Pancreas (tissue), 10 donors: ENCODE measurements around the gene GMIP. TPM values are rescaled to one million over a fixed set of nuclear protein-coding genes. Genes with fewer than 3 reads are reported as not detected.

Source experiments
- ATAC-seq, 4 donors: fragments of 200-7000 bp; cut with Tn5 transposase; one replicate each; pipeline versions ENCODE4 v1.8.0 to v1.9.1; 2020; ENCODE audit warnings: mild to moderate bottlenecking in 4 of 4, moderate library complexity in 4 of 4
- DNase-seq, 6 donors: peaks; one replicate each; pipeline ENCODE4 v3.0.0-alpha.2; 2020
- FAIRE-seq: peaks from 2 replicates; lab custom pipeline; 2012; peaks lifted over from hg19 to GRCh38; lab: Jason Lieb, UNC
- H3K27ac ChIP-seq, 4 donors: fragments of 200-600 bp; sonication (generic); 1 replicate in 3 of 4; 2 replicates in 1 of 4; pipeline versions ENCODE4 v1.5.0 to v1.8.0; 2020
- H3K27me3 ChIP-seq, 4 donors: fragments of 200-600 bp; one replicate each; pipeline ENCODE4 v1.8.0; 2021
- H3K36me3 ChIP-seq, 3 donors: fragments of 200-600 bp; sonication (generic) in 1 of 3; one replicate each; pipeline versions ENCODE4 v1.5.0 to v1.8.0; 2020 to 2021
- H3K4me1 ChIP-seq, 3 donors: fragments of 200-600 bp; one replicate each; pipeline ENCODE4 v1.8.0; 2021
- H3K4me3 ChIP-seq, 4 donors: fragments of 200-600 bp; sonication (generic) in 2 of 4; one replicate each; pipeline versions ENCODE4 v1.5.0 to v1.8.0; 2020 to 2021
- H3K9me3 ChIP-seq, 4 donors: fragments of 200-600 bp; one replicate each; pipeline ENCODE4 v1.8.0; 2021
- CTCF ChIP-seq, 4 donors: fragments of 200-600 bp; sonication (generic) in 3 of 4; IDR thresholded peaks; one replicate each; pipeline versions ENCODE4 v1.5.0 to v1.8.0; 2021; ENCODE audit warnings: antibody characterized with exemption in 4 of 4
- WGBS, 2 donors: extraction: QIAGEN DNeasy Blood & Tissue Kit; methylation state at CpG; one replicate each; pipeline ENCODE4 v1.1.7; 2013; 5-methylcytosine and 5-hydroxymethylcytosine counted together
- intact Hi-C, 3 donors: fragments of 100-400 bp; cut with DNase I; formaldehyde crosslinking; loops; one replicate each; pipeline versions ENCODE4 v1.11.1 to v1.14.2; 2022
- polyA plus RNA-seq, 2 donors: library from polyadenylated mRNA; stranded (reverse); fragments of 200-250 nt; gene quantifications; one replicate each; pipeline ENCODE4 v1.2.3, GENCODE V29; 2013
- total RNA-seq, 6 donors: library from RNA; stranded (reverse); fragmentation: NEBNext Ultra II Directional in 4 of 6; extraction: Animal tissue kit (Norgen Biotek cat#: 25700) in 4 of 6; gene quantifications; one replicate each; pipeline versions ENCODE4 v1.2.1 to v1.2.4, GENCODE V29; 2021 to 2023
- donor health status: healthy with polysubstance abuse.
- donor health status: DM: no; HTN: no; CAD: no; lungs with moderate emphysema.
- donor health status: DM: no; HTN: no; CAD: no.
- donor health status: control.
- donor health status: control.
- donor health status: Bipolar disorder and iron deficiency.
- donor health status: DM: yes; HTN: yes; CAD: no.
- donor health status: DM: no; HTN: no; CAD: no.
- donor health status: DM: no; HTN: no; CAD: no.
- donor health status: DM: yes; HTN: yes; CAD: no.

GMIP gene
- total and polyA plus RNA-seq, 8 donors = 3.5 to 16.4 (median 6.6) TPM

DNA sequence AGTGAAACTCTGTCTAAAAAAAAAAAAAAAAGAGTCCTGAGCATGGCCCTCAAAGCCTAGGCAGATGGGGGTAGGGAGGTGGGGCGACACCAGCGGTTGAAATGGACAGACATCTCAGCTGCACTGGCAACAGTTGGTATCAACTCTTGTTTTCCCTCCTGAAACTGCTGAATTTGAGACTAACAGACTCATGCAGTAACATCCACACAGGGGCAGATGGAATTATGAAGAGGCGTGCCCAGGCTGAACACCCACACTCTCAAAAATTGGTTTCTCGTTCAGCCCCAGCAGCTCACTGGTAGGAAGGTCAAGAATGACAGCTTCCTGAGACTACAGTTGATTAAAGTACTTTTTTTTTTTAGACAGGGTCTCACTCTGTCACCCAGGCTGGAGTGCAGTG is 49.1 kb downstream of the GMIP start:
- ATAC-seq = no peak
- no peak for TF ChIP-seq CTCF (IDR thresholded peaks at IDR 0.05)
- Histone ChIP-seq H3K4me1 (no peaks in the 10 kb centered on the region), H3K4me3 (no peak overlapping the region), H3K27ac (no peak overlapping the region), H3K27me3 (no peaks in the 10 kb centered on the region), H3K36me3 (no peaks in the 10 kb centered on the region), H3K9me3 (no peaks in the 10 kb centered on the region)
- no peak for FAIRE-seq
- whole genome bisulfite sequencing, 2 donors = 97 to 100% methylated on average over 4 of the region's 4 CpGs
- no peak for DNase-seq
- intact Hi-C loops = no loop called here

DNA sequence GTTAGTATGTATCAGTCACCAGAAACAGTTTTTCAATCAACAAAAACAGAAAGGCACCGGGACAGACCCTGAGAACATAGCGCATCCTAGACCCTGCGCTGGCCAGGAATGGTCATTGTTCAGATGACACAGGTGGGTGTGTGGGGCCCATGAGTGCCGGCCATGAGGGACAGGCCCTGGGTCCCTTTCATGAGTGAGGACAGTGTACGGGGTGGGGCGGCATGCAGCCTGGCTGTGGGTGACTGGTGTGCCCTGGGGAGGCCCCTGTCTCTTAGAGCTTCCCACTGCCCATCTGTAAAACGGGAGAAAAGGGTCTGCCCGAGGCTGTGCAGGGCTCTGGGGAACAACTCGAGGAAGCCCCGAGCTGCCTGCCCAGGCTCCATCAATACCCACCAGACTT is 50.8 kb downstream of the GMIP start:
- no peak overlapping the region for H3K27ac ChIP-seq
- intact Hi-C loops = no loop called here

DNA sequence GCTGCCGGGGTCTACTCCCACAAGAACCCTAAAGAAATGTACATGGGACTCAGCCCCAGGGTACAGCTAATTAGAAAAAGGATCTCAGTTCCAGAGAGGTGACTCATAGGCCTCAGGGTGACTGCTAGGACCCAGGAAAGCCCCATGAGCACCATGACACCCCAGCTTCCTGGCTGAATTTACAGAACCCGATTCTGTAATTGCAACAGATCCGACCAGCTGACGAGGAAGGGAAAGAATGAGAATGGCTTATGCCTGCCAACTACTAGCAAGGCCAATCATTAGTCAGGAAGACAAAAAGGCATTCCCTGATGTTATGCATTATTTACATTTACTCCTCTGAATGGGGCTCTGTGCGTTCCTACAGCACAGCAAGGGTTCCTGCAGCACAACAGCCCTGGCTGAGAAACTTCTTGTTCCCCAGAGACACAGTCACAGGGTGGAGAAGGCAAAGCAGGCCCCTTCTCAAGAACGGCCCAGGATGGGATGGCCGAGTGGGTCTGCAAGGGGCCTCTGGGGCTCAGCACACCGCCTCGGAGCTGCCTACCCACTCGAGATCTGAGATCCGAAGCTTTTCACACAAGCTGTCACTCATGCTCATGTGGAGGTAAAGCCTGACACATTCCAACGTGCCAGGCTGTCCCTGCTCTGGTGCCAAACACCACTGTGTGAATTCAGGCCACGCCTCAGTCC is 52.2 kb downstream of the GMIP start:
- no peaks in the 10 kb centered on the region for H3K9me3 ChIP-seq
- H3K4me1 ChIP-seq = no peaks in the 10 kb centered on the region
- H3K36me3 ChIP-seq = no peaks in the 10 kb centered on the region
- H3K27me3 ChIP-seq = no peaks in the 10 kb centered on the region
- no peak for TF ChIP-seq CTCF (IDR thresholded peaks at IDR 0.05)
- H3K4me3 ChIP-seq = no peak overlapping the region
- FAIRE-seq (no peak), ATAC-seq (peak in 3 of 4 donors; percentile 77 to 87 (median 84)), DNase-seq (peak in 3 of 6 donors; percentile 8 to 37 (median 17))
- intact Hi-C loops = no loop called here
- H3K27ac ChIP-seq = peak overlapping the region in 3 of 4 donors; percentile 17 to 64 (median 61)
- WGBS, 2 donors = 45 to 50% methylated on average over 13 of the region's 13 CpGs

More for the DNA sequence above, 50.8 kb downstream of the GMIP start:
- H3K36me3 ChIP-seq = no peaks in the 10 kb centered on the region
- FAIRE-seq (no peak), ATAC-seq (no peak), DNase-seq (no peak)
- no peak for TF ChIP-seq CTCF (IDR thresholded peaks at IDR 0.05)
- WGBS, 2 donors = 81 to 91% methylated on average over 10 of the region's 10 CpGs
- H3K9me3 ChIP-seq = no peaks in the 10 kb centered on the region
- H3K27me3 ChIP-seq = no peaks in the 10 kb centered on the region
- no peaks in the 10 kb centered on the region for H3K4me1 ChIP-seq
- H3K4me3 ChIP-seq = no peak overlapping the region

GRCh38 chr19:19588546-19588945 is 54.9 kb downstream of the GMIP start:
- intact Hi-C loops = no loop called here
- FAIRE-seq = no peak

More at GRCh38 chr19:19588546-19588945, 54.9 kb downstream of the GMIP start:
- WGBS, 2 donors = 60 to 70% methylated on average over 2 of the region's 2 CpGs
- H3K27me3 ChIP-seq = no peaks in the 10 kb centered on the region
- no peak overlapping the region for H3K27ac ChIP-seq
- TF ChIP-seq CTCF (IDR thresholded peaks at IDR 0.05) = no peak
- H3K4me1 ChIP-seq = no peaks in the 10 kb centered on the region
- no peak overlapping the region for H3K4me3 ChIP-seq
- no peaks in the 10 kb centered on the region for H3K36me3 ChIP-seq
- ATAC-seq = no peak
- no peak for DNase-seq
- no peaks in the 10 kb centered on the region for H3K9me3 ChIP-seq
